D721Med (cell line): ENCODE results near the gene RBM19.

Experiments
- DNase-seq: peaks from one replicate; pipeline ENCODE4 v3.0.0; 2011; ENCODE audit warnings: low spot score; ENCODE audit not compliant: insufficient read length
- FAIRE-seq: peaks from 2 replicates; lab custom pipeline; 2011; peaks lifted over from hg19 to GRCh38; lab: Jason Lieb, UNC
- TF ChIP-seq, protein P1 (sequence below): IDR thresholded peaks from 2 replicates; pipeline ENCODE4 v1.5.1; 2012; ENCODE audit warnings: mild to moderate bottlenecking, control low read depth; ENCODE audit not compliant: insufficient read depth; ENCODE audit errors: missing control alignments

The RBM19 gene

DNA sequence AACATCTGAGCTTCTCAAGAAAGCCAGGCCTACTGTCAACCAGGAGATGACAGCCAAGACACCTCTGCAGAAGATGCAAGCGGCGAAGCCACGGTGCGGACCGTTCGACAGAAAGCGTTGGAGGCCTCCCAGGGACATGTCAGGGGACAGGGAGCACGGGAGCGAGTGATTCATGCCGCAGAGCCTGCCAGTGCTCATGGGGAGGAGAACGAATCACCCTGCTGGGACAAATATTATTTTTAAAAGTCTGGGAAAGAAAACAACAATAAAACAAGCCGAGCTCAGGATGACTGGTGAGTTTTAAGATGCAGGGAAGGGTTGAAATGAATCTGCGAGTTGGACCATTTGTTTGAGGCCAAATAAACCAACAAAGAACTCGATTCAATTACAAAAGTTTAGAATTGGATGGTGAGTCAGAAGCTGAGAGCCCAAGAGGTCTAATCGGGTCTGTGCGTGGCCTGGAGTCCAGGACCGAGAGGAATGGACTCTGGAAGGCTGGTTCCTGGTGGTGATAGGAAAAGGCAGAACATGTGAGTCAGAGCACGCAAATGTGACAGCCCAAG, 91.0 kb downstream of the RBM19 start:
- FAIRE-seq (no peak), DNase-seq (no peak)
- TF ChIP-seq, protein P1, sequence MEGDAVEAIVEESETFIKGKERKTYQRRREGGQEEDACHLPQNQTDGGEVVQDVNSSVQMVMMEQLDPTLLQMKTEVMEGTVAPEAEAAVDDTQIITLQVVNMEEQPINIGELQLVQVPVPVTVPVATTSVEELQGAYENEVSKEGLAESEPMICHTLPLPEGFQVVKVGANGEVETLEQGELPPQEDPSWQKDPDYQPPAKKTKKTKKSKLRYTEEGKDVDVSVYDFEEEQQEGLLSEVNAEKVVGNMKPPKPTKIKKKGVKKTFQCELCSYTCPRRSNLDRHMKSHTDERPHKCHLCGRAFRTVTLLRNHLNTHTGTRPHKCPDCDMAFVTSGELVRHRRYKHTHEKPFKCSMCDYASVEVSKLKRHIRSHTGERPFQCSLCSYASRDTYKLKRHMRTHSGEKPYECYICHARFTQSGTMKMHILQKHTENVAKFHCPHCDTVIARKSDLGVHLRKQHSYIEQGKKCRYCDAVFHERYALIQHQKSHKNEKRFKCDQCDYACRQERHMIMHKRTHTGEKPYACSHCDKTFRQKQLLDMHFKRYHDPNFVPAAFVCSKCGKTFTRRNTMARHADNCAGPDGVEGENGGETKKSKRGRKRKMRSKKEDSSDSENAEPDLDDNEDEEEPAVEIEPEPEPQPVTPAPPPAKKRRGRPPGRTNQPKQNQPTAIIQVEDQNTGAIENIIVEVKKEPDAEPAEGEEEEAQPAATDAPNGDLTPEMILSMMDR = no peak

DNA sequence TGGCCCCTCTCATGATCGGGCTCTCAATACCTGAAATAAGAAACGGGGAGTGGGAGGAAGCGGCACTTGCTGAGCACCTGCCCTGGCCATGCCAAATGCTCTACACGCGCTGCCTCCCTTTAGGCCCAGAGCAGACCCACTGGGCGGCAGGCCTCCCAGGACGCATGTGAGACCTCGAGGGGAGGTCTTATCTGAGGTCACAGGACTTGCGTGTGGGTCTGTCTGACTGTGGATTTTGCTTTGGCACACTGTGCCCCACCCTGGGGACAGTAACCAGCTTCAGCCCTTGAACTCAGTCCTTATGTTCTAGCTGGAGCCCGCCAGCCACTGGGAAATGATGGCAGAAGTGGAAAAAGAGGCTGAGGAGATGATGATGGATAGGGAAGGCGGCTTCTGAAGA, 91.8 kb downstream of the RBM19 start:
- TF ChIP-seq, protein P1 = no peak
- FAIRE-seq = no peak
- no peak for DNase-seq

DNA sequence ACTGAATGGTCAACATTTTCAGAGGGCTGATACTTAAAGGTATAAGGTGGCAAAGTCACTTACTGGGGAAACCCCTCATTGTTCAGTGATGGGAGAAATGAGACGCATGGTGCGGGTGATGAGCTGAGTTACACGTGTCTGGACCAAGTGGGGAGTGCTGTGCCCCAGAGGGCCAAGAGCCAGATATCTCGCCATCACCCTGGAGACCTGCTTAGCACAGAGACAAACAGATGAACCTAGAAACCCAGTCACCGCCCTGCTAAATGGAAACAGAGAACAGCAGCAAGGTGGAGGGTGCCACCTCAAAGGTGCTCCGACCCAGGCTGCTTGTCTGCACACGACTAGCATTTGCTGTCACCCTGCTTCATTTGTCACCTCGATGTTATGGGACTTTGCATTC, 92.4 kb downstream of the RBM19 start:
- DNase-seq = no peak
- FAIRE-seq = no peak
- TF ChIP-seq, protein P1 = no peak

DNA sequence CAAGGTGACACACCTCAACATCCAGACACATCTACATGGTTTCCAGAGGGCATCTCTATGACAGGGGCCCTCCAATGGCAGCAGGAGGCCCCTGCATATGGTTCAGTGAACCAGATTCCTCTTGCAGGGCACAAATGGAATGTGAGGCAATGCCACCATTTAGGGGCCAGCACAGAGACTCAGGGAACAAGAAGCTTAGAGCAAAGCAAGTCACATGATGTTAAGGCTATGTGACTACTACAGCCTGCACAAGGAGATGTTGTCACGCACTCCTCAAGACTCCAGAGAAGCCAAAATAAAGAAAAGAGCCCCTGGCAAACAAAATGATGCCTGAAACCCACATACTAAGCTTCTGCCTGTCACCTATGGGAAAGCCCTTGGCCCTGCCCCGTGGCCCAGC, 95.2 kb downstream of the RBM19 start:
- TF ChIP-seq, protein P1 = no peak
- DNase-seq (no peak), FAIRE-seq (no peak)

DNA sequence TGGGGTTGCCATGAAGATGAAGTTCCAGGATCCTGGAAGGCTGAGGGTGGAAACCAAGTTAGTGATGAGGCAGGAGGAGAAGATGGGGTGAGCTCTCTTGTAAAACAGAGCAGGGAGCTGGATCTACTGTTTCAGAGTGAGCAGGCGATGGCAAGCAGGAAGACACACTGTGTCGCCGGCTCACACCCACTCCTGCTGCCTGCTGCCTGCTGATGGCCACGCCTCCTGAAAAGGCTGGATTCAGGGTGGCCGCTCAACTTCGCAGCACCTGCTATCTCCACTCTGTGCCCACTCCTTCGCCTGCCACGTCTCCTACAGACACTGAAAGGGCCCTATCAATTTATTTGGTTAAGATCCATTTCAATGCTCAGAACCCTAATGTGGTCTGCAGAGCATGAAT, 96.1 kb downstream of the RBM19 start:
- TF ChIP-seq, protein P1 = no peak
- FAIRE-seq (no peak), DNase-seq (no peak)

DNA sequence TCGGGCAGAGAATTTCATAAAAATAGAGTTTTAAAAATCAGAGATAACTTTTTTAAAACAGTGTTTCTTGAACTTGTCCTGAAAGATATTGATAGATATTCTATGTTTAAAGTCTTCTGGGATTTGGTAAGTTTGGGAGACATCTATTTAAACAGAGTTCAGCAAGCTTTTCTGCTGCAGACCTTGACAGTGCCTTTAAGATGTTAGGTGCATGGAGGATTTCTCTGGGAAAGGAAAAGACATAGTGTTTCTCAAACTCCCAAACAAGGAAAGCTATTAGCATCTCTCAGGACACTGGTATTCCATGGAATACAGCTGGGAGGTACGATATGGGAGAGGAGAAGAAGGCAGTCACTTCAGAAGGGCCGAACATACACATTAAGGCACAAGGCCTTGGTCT, 97.8 kb downstream of the RBM19 start:
- DNase-seq = no peak
- FAIRE-seq = no peak
- TF ChIP-seq, protein P1 = no peak

DNA sequence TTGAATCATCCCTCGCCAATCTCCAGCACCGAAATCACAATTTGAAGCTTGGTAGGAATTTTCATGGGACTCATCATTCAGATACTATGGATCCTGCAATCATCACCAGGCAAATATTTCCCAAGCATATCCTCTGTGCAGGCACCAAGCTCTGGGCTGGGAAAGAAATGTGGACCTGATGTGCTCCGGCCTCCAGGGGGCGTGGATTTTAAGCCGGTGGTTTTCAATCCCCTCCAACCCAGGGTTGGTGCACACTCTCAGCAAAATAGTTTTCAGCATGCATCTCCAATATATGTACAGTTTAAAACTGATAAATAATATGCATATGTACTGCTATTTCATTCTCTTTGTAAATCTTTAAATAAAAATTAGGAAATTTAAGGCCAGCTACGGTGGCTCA, 98.9 kb downstream of the RBM19 start:
- TF ChIP-seq, protein P1 = no peak
- DNase-seq (no peak), FAIRE-seq (no peak)
